HG03565 (cell line): ENCODE results near the gene TMUB2.
"Not testable (repeated sequence)": the region's sequence is repeated elsewhere in the genome, so short reads cannot be mapped to it uniquely, and the experiment has no call there.

Source experiments
- ATAC-seq: cut with Tn5 transposase; IDR thresholded peaks from one replicate; pipeline ENCODE4 v1.9.1; 2021; ENCODE audit warnings: mild to moderate bottlenecking, moderate library complexity; ENCODE audit not compliant: unreplicated experiment

TMUB2 gene

GRCh38 chr17:44186307-44187130, at the start of gene TMUB2:
Gene TMUB2 (plus strand): TSS chr17:44186972. CDS start chr17:44187709, 737 bp downstream.
- peak; percentile 90 for ATAC-seq

- no peak for ATAC-seq
Measured at GRCh38 chr17:44137891-44138709, 48.7 kb upstream of the TMUB2 start.

GRCh38 chr17:44143921-44144320, 42.9 kb upstream of the TMUB2 start:
- ATAC-seq = not testable (repeated sequence)

GRCh38 chr17:44144966-44145739, 41.6 kb upstream of the TMUB2 start:
- no peak for ATAC-seq

- ATAC-seq = no peak
Measured at GRCh38 chr17:44146375-44147346, 40.1 kb upstream of the TMUB2 start.

GRCh38 chr17:44147812-44148211, 39.0 kb upstream of the TMUB2 start:
- ATAC-seq = no peak

GRCh38 chr17:44149066-44149465, 37.7 kb upstream of the TMUB2 start:
- not testable (repeated sequence) for ATAC-seq

- ATAC-seq = no peak
Measured at GRCh38 chr17:44149750-44150329, 36.9 kb upstream of the TMUB2 start.

- ATAC-seq = no peak
Measured at GRCh38 chr17:44152875-44153274, 33.9 kb upstream of the TMUB2 start.

- ATAC-seq = no peak
Measured at GRCh38 chr17:44155488-44155887, 31.3 kb upstream of the TMUB2 start.

- ATAC-seq = no peak
Measured at GRCh38 chr17:44159519-44160210, 27.1 kb upstream of the TMUB2 start.

GRCh38 chr17:44164476-44164875, 22.3 kb upstream of the TMUB2 start:
- ATAC-seq = no peak

- no peak for ATAC-seq
Measured at GRCh38 chr17:44167181-44167861, 19.5 kb upstream of the TMUB2 start.

GRCh38 chr17:44170135-44170498, 16.7 kb upstream of the TMUB2 start:
- no peak for ATAC-seq

- no peak for ATAC-seq
Measured at GRCh38 chr17:44170499-44171201, 16.1 kb upstream of the TMUB2 start, which contains the start of gene ASB16. Gene ASB16 (plus strand): TSS chr17:44170704. CDS start chr17:44170790, 86 bp downstream.

- no peak for ATAC-seq
Measured at GRCh38 chr17:44171931-44172455, 14.8 kb upstream of the TMUB2 start.

GRCh38 chr17:44174427-44174826, 12.3 kb upstream of the TMUB2 start:
- no peak for ATAC-seq

- no peak for ATAC-seq
Measured at GRCh38 chr17:44176257-44176656, 10.5 kb upstream of the TMUB2 start.
